BJ (cell line): ENCODE data around the gene RABGAP1. TPM values are rescaled to one million over a fixed set of nuclear protein-coding genes. Genes with fewer than 3 reads are reported as not detected.

Experiments used
- CTCF ChIA-PET: fragments of 350-600 bp; formaldehyde crosslinking; extraction: SDS; loops from one replicate; lab custom pipeline; 2021; ENCODE audit warnings: antibody characterized with exemption, inconsistent platforms; lab: Yijun Ruan, JAX
- POLR2A ChIA-PET: fragments of 300-600 bp; sonication (Branson Sonifier 250); formaldehyde crosslinking; extraction: SDS; loops from one replicate; lab custom pipeline; 2021; ENCODE audit warnings: antibody characterized with exemption; lab: Charles Lee
- DNase-seq: peaks from one replicate; pipeline ENCODE4 v3.0.0-alpha.2; 2011; ENCODE audit warnings: low read depth
- H3K27me3 ChIP-seq: 2 replicates; pipeline ENCODE4 v1.6.0; 2011; ENCODE audit warnings: low read length; ENCODE audit not compliant: control insufficient read depth, insufficient read depth
- H3K36me3 ChIP-seq: 2 replicates; pipeline ENCODE4 v1.5.1; 2011; ENCODE audit warnings: low read length; ENCODE audit not compliant: control insufficient read depth, insufficient read depth
- H3K4me3 ChIP-seq: 2 replicates; pipeline ENCODE4 v1.5.1; 2011; ENCODE audit warnings: low read depth, mild to moderate bottlenecking, control low read depth, low read length
- CTCF ChIP-seq: IDR thresholded peaks from 2 replicates; pipeline ENCODE4 v1.5.1; 2011; ENCODE audit warnings: low read depth, mild to moderate bottlenecking, control low read depth, inconsistent platforms, low read length, moderate library complexity; ENCODE audit not compliant: insufficient read depth
- polyA plus RNA-seq: library from polyadenylated mRNA; depleted of rRNA; stranded (reverse); fragments of >200 nt; gene quantifications from 2 replicates; pipeline ENCODE4 v1.2.3, GENCODE V29; 2011

The RABGAP1 gene
- polyA plus RNA-seq, 1 experiment: 30.8 TPM

GRCh38 chr9:123041489-123041888 lies 100.7 kb downstream of the RABGAP1 start:
- DNase-seq: no peak
- ChIA-PET POLR2A (no interaction called here), CTCF (interaction anchor here (1.2 kb wide), 1 partner anchor 18 kb away, joined by 4 read pairs; no protein-coding TSS in a partner anchor)
- Histone ChIP-seq H3K27me3 (no peaks in the 10 kb centered on the region), H3K36me3 (no peaks in the 10 kb centered on the region), H3K4me3 (no peak overlapping the region)
- no peak for TF ChIP-seq CTCF

- TF ChIP-seq CTCF: no peak
- ChIA-PET CTCF (interaction anchor here (1.0 to 1.2 kb wide), 2 partner anchors 21 to 30 kb away, joined by 3 to 4 read pairs; no protein-coding TSS in a partner anchor), POLR2A (interaction anchor here (0.6 kb wide), 1 partner anchor 575 kb away, joined by 3 read pairs; no protein-coding TSS in a partner anchor)
- Histone ChIP-seq H3K4me3 (no peak overlapping the region), H3K36me3 (no peaks in the 10 kb centered on the region), H3K27me3 (no peaks in the 10 kb centered on the region)
- no peak for DNase-seq
Measured at GRCh38 chr9:123043081-123043939, 102.5 kb downstream of the RABGAP1 start.

- H3K36me3 ChIP-seq: no peaks in the 10 kb centered on the region
- POLR2A ChIA-PET: interaction anchor here (0.6 kb wide), 1 partner anchor 25 kb away, joined by 3 read pairs; no protein-coding TSS in a partner anchor
Measured at GRCh38 chr9:123044586-123044985, 103.8 kb downstream of the RABGAP1 start.

GRCh38 chr9:123046406-123047195 lies 105.8 kb downstream of the RABGAP1 start:
- ChIA-PET POLR2A (no interaction called here), CTCF (interaction anchor here (0.9 kb wide), 1 partner anchor 24 kb away, joined by 3 read pairs; no protein-coding TSS in a partner anchor)
- no peak for TF ChIP-seq CTCF
- DNase-seq: no peak
- Histone ChIP-seq H3K4me3 (no peak overlapping the region), H3K36me3 (no peaks in the 10 kb centered on the region), H3K27me3 (no peaks in the 10 kb centered on the region)

More at GRCh38 chr9:123044586-123044985, 103.8 kb downstream of the RABGAP1 start:
- H3K27me3 ChIP-seq: no peaks in the 10 kb centered on the region
- no peak overlapping the region for H3K4me3 ChIP-seq
- CTCF ChIA-PET: interaction anchor here (1.1 to 1.2 kb wide), 2 partner anchors 19 to 305 kb away, joined by 3 to 4 read pairs; no protein-coding TSS in a partner anchor
- no peak for TF ChIP-seq CTCF
- DNase-seq: peak; percentile 61
